Activated CD4-positive, alpha-beta memory T cell treated with anti-CD3 and anti-CD28 coated beads for 36 hours (primary cell): Measurements from ENCODE around the gene TFAP2A. TPM values are rescaled to one million over a fixed set of nuclear protein-coding genes. Genes with fewer than 3 reads are reported as not detected.

ENCODE experiments used
- CTCF ChIA-PET: fragments of 350-600 bp; sonication (Branson Sonifier 250); formaldehyde crosslinking; loops from one replicate; lab custom pipeline; 2021; ENCODE audit warnings: antibody characterized with exemption, inconsistent platforms; lab: Charles Lee
- POLR2A ChIA-PET: fragments of 350-600 bp; sonication (Branson Sonifier 250); formaldehyde crosslinking; loops from one replicate; lab custom pipeline; 2021; ENCODE audit warnings: antibody characterized with exemption; lab: Charles Lee
- DNase-seq: peaks from one replicate; pipeline ENCODE4 v3.0.0-alpha.2; 2020
- H3K27ac Mint-ChIP-seq: one replicate; pipeline ENCODE4 v1.8.0; 2021; ENCODE audit warnings: mixed read lengths
- H3K27me3 Mint-ChIP-seq: one replicate; pipeline ENCODE4 v1.8.0; 2021; ENCODE audit warnings: mixed read lengths
- H3K36me3 Mint-ChIP-seq: one replicate; pipeline ENCODE4 v1.8.0; 2021; ENCODE audit warnings: mixed read lengths
- H3K4me1 Mint-ChIP-seq: one replicate; pipeline ENCODE4 v1.8.0; 2021; ENCODE audit warnings: low read depth, mixed read lengths
- H3K4me3 Mint-ChIP-seq: one replicate; pipeline ENCODE4 v1.8.0; 2021; ENCODE audit warnings: mild to moderate bottlenecking, mixed read lengths
- H3K9me3 Mint-ChIP-seq: one replicate; pipeline ENCODE4 v1.8.0; 2021; ENCODE audit warnings: mixed read lengths
- intact Hi-C: fragments of 100-400 bp; cut with micrococcal nuclease; formaldehyde crosslinking; loops from one replicate; pipeline ENCODE4 v1.15.1; 2023
- total RNA-seq, 2 experiments: library from RNA; stranded (reverse); gene quantifications; one replicate each; pipeline ENCODE4 v1.2.3, GENCODE V29; 2021

TFAP2A gene
- total RNA-seq, 2 experiments from 2014 or later, result 0.21 TPM; not detected in 1

DNA sequence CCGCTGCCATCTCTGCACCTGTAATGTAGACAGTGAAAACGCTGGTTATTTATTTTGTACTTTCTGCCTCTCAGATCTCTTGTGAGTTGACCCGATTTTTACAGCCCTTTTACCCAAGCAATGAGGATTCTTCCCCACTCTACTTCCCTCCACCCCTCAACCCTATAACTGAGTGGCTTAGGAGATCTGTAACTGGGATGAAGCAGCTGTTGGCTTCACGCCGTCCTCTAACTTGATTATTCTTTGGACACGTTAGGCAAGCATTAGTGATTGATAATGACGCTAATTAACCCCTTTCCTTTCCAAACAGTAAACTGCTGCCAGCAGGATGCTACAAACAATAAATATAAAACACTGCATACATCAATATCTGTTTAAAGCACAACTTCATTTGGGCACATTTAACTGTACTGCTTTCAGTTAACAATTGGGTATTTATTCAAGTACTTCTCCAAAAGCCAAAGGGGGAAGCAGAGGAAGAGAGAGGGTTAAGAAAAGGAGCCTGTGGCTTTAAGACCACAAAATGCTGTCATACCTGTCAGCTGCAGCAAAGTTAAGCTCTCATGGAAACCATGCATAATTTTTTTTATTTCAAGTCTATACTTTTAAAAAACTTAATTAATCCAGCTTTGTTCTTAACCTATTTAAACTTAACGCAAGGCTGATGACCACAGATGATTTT is 21.2 kb downstream of the TFAP2A start:
- CTCF ChIA-PET, result interaction anchor here (0.9 kb wide), 1 partner anchor 11 kb away, joined by 3 read pairs; no protein-coding TSS in a partner anchor

DNA sequence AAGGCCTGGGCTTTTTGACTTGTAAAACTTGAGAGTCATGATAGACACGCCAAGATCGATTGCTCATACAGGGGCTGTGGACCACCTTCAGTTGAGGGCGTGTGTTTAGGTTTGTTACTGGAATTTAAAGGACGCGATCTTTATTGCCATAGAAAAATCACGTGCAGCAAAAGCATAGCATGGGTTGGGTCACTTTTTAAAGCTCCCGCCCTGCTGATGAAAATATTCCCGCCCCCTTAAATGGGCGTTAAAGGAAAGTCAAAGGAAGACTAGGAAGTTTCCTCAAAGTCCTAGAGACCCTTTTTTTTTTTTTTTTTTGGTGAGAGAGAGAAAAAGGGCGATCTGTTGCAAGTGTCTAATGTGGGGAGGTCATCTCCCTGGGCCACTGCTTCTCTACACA is 23.1 kb downstream of the TFAP2A start:
- Mint-ChIP-seq H3K9me3 (peaks cover 5% of the 10 kb centered on the region), H3K4me1 (no peaks in the 10 kb centered on the region), H3K4me3 (no peak overlapping the region), H3K36me3 (peaks cover 22% of the 10 kb centered on the region), H3K27ac (no peak overlapping the region), H3K27me3 (peaks cover 82% of the 10 kb centered on the region)
- no peak for DNase-seq
- ChIA-PET CTCF (no interaction called here), POLR2A (no interaction called here)
- intact Hi-C loops, result no loop called here

More for the DNA sequence above, 21.2 kb downstream of the TFAP2A start:
- POLR2A ChIA-PET, result no interaction called here
- no peaks in the 10 kb centered on the region for H3K4me1 Mint-ChIP-seq
- no peak overlapping the region for H3K27ac Mint-ChIP-seq
- intact Hi-C loops, result no loop called here
- H3K9me3 Mint-ChIP-seq, result peaks cover 5% of the 10 kb centered on the region
- H3K27me3 Mint-ChIP-seq, result peaks cover 79% of the 10 kb centered on the region
- H3K4me3 Mint-ChIP-seq, result no peak overlapping the region
- DNase-seq, result no peak
- H3K36me3 Mint-ChIP-seq, result peaks cover 18% of the 10 kb centered on the region

DNA sequence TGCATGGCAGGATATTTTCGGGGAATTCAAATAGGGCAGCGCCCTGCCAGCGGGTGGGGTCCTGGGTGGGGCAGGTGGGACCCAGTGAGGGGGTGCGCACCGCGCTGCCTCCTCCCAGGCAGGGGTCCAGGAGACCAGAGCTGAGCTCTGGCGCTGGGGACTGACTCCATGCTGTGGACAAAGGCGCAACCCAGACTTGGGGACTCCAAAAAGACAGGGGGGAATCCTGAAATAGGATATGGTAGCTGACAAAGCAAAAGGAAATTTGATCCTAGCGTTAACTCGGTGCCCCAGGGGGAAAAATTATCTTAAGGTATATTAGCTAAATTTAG is 23.6 kb downstream of the TFAP2A start:
- Mint-ChIP-seq H3K27me3 (peaks cover 86% of the 10 kb centered on the region), H3K4me3 (no peak overlapping the region), H3K36me3 (peaks cover 22% of the 10 kb centered on the region), H3K27ac (no peak overlapping the region), H3K4me1 (no peaks in the 10 kb centered on the region), H3K9me3 (peaks cover 5% of the 10 kb centered on the region)
- intact Hi-C loops, result no loop called here
- ChIA-PET POLR2A (no interaction called here), CTCF (no interaction called here)
- DNase-seq, result no peak

DNA sequence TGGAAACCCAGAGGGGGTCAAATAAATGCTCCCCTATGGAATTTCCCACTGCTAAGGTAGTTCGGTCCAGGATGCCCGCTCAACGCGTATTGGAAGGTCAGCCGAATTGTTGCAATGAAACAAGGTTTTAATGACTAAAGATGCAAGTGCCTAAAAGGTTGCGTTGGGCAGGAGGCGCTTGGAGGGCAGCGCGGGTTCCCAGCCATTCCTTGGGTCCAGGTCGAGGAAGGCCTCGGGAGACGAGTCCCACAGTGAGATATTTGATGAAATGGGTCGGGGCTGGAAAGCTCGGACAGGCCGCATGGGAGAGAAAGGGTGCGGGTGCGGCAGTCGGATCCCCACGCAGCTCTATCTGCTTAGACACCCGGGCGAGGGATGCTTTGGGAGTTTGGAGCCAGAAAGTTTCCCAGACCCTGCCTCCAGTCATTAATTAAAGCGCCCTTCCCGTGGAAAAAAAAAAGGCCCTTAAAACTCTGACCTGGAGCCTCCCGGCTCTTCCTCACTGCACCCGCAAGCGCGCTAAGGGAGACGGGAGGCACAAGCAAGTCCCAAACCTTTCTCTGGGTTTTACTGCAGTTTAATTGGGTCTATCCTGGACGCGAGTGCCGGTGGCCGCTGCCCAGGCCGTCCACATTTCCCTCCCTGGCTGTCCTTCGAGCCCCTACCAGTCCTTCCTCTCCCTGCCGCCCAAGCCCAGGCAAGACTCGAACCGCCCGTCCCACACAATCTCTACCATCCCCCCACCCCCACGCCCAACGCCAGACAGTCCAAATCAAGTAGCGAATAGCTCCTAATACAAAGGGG is 24.2 kb downstream of the TFAP2A start:
- Mint-ChIP-seq H3K27me3 (peaks cover 88% of the 10 kb centered on the region), H3K4me1 (no peaks in the 10 kb centered on the region), H3K9me3 (peaks cover 5% of the 10 kb centered on the region), H3K36me3 (peaks cover 22% of the 10 kb centered on the region), H3K4me3 (no peak overlapping the region), H3K27ac (no peak overlapping the region)
- CTCF ChIA-PET, result no interaction called here
- DNase-seq, result no peak
- intact Hi-C loops, result no loop called here
- POLR2A ChIA-PET, result no interaction called here

DNA sequence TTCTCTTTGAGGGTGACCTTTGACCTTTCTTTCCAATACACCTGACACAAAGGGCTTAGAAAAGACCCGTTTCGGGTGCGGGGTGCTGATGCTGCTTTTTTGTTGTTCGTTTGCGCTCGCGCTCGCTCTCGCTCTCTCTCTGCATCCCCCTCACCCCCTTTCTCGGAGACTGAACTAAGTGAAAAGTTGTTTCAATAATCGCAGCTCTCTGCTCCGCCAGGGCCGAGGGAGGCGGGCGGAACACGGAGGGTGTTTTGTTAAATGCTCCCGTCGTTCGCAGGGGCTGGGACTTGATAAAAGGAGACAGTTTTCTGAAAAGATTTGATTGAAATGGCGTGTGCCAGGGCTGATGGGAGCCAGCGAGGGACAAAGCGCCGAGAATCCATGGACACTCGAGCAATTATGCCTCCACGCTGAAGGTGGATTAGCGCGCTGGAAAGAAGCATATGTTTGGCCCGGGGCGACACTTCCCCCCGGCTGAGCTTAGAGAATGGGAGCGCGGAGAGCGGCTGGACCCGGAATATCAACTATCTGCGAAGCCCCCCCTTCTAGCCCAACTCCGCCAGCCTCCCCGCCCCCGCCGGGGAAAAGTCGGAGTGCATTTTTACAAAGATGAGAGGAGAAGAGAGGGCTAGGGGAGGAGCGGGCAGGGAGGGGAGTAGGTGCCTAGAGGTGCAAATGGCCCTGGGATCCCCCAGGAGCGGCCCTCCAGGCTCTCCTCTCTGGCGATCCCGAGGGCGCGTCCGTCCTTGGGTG is 25.0 kb downstream of the TFAP2A start:
- peaks cover 87% of the 10 kb centered on the region for H3K27me3 Mint-ChIP-seq

DNA sequence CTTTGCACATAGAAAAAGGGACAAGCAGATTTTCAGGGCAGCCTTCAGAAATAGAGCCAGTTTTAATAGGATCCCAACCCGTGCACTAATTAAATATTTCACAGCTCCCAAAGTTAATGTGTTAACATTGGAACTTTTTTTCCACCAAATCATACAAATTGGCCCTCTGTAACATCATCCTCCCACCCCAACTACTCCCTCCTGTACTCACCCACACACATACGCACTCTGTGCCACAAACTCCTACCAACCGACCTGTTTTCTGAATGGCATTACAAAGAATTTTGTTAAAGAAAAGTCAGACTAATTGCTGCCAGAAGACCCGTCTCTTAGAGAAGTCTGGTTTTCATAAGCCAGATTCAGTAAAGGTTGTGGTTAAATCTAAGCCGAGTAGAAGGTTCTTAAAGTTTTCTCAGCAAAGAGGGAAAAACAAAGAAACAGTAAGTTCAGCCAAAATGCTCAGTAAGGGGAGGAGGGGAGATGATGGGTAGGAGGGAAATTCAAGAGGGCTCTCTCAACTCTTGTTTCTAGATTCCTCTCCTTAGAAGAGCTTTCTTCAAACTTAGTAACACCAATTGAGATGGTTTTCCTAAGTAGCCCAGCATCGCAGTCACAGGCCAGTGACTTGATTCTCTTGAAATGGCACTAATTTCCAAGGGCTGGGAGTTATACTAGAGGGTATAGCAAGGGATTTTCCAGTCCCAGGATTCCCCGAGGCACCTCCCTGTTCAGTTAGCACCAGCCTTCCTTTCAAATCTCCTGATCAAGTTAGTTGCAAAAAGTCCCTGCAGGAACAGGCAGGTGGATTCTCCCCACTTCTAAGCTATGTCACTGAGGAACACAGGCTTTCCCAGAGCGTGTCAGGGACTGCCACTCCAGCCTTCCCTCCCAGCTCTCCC is 27.9 kb downstream of the TFAP2A start:
- Mint-ChIP-seq H3K9me3 (peaks cover 9% of the 10 kb centered on the region), H3K4me1 (peaks cover 7% of the 10 kb centered on the region), H3K36me3 (peaks cover 22% of the 10 kb centered on the region), H3K27me3 (peaks cover 84% of the 10 kb centered on the region), H3K27ac (no peak overlapping the region), H3K4me3 (no peak overlapping the region)
- POLR2A ChIA-PET, result no interaction called here
- no peak for DNase-seq
- CTCF ChIA-PET, result interaction anchor here (0.7 kb wide), 1 partner anchor 31 kb away, joined by 3 read pairs; no protein-coding TSS in a partner anchor
- intact Hi-C loops, result no loop called here

More for the DNA sequence above, 25.0 kb downstream of the TFAP2A start:
- Mint-ChIP-seq H3K4me3 (no peak overlapping the region), H3K27ac (no peak overlapping the region), H3K9me3 (peaks cover 5% of the 10 kb centered on the region), H3K4me1 (no peaks in the 10 kb centered on the region), H3K36me3 (peaks cover 25% of the 10 kb centered on the region)
- POLR2A ChIA-PET, result no interaction called here
- CTCF ChIA-PET, result no interaction called here
- no peak for DNase-seq
- intact Hi-C loops, result no loop called here

DNA sequence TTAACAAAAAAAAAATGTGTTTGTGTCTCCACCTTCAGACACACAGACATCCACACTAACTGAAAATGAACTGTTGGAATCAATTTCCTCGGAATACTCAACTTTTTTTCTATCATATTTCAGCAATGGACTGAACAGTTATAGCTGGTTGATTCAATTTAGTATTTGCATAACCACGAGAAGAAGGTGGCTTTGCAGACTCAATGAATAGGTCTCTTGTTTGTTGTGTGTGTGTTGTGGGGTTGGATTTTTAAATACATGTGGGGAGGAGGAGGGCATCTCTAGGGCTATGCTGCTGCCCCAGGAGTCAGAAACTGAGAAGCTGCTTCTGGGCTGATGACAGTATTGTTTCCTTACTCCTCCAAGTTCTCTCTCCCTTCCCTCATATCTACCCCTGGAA is 28.7 kb downstream of the TFAP2A start:
- Mint-ChIP-seq H3K27ac (no peak overlapping the region), H3K4me3 (no peak overlapping the region), H3K27me3 (peaks cover 79% of the 10 kb centered on the region)

DNA sequence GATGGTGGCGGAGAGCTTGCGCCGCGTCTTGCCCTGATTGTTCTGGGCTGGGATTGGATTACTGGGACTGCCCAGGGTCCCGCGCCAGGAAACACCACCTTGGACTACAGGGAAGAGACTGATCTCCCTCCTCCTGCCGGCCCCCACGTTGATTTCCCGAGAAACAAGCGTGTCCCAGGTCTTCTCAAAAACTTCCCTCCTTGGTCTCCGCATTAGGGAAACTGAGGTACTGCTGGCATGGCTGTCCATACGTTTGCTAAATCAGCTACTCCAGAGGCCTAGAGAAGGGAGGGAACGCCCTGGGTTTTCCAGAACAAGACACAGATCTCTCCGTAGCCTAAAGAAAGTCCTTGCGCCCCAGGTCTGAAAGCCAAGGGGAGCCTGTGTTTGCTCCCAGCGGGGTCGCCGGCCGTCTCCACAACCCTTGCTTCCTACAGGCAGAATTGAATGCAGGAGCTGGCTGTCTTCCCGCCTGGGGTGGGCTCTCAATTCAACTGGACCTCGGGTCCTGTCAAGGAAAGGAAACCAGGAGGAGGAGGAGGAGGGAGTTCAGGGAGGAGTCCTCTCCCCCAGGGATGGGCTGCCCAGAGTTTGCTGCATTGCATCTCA is 29.2 kb downstream of the TFAP2A start:
- intact Hi-C loops, result loop anchor here (2.0 kb wide), 1 partner anchor 31 kb away; no protein-coding TSS in a partner anchor
- CTCF ChIA-PET, result interaction anchor here (0.7 kb wide), 1 partner anchor 33 kb away, joined by 3 read pairs; no protein-coding TSS in a partner anchor
- POLR2A ChIA-PET, result no interaction called here
- Mint-ChIP-seq H3K4me3 (no peak overlapping the region), H3K9me3 (peaks cover 9% of the 10 kb centered on the region), H3K4me1 (peaks cover 8% of the 10 kb centered on the region), H3K27me3 (peaks cover 80% of the 10 kb centered on the region), H3K27ac (no peak overlapping the region), H3K36me3 (peaks cover 18% of the 10 kb centered on the region)
- no peak for DNase-seq

More for the DNA sequence above, 28.7 kb downstream of the TFAP2A start:
- Mint-ChIP-seq H3K4me1 (peaks cover 8% of the 10 kb centered on the region), H3K36me3 (peaks cover 18% of the 10 kb centered on the region), H3K9me3 (peaks cover 9% of the 10 kb centered on the region)
- POLR2A ChIA-PET, result no interaction called here
- intact Hi-C loops, result no loop called here
- CTCF ChIA-PET, result interaction anchor here (0.7 kb wide), 1 partner anchor 32 kb away, joined by 3 read pairs; no protein-coding TSS in a partner anchor
- DNase-seq, result no peak

DNA sequence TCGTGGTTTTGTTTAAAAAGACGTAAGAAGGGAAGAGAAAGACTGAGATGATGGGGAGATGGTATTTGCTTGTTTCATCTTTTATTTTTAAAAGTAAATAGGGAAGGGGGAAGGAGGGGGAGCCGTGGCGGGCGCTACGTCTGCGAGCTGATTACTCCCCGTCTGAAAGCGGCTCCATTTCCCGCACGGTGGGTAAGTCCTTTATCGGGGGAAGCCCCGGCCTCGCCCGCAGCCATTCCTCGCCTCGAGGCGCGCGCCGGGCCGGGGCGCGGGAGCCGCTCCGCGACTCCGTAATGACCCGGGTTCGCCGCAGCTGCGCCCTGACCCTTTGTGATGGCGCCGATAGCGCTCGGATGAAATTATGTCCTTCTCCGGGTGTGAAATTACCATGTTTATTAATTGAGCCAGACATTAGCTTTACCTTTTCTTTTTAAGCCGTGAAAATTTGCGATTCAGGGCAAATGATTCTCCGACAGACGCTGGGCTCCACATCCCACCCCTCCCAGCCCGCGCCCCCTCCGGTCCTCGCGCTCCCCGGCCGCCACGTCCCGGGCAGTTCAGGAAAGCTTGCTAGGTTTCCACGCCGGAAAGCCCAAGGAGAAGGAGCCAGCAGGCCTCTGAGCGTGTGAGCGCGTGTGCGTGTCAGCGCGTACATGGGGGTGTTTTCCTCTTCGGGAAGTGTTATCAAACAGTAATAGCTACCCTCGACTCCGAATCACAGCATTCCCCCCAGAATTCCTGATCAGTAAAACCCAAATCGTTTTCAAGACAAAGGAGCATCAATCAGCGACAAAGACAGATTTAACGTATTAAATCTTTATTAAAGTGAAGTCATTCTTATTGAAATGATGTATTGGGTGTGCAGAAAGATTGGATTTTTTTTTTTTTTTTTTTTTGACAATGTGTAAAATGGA is 30.0 kb downstream of the TFAP2A start:
- peaks cover 6% of the 10 kb centered on the region for H3K9me3 Mint-ChIP-seq
- H3K4me3 Mint-ChIP-seq, result no peak overlapping the region
- no peak for DNase-seq
- peaks cover 8% of the 10 kb centered on the region for H3K4me1 Mint-ChIP-seq
- CTCF ChIA-PET, result no interaction called here
- peaks cover 15% of the 10 kb centered on the region for H3K36me3 Mint-ChIP-seq
- H3K27me3 Mint-ChIP-seq, result peaks cover 75% of the 10 kb centered on the region
- intact Hi-C loops, result loop anchor here (2.0 kb wide), 1 partner anchor 32 kb away; no protein-coding TSS in a partner anchor
- POLR2A ChIA-PET, result no interaction called here
- no peak overlapping the region for H3K27ac Mint-ChIP-seq

DNA sequence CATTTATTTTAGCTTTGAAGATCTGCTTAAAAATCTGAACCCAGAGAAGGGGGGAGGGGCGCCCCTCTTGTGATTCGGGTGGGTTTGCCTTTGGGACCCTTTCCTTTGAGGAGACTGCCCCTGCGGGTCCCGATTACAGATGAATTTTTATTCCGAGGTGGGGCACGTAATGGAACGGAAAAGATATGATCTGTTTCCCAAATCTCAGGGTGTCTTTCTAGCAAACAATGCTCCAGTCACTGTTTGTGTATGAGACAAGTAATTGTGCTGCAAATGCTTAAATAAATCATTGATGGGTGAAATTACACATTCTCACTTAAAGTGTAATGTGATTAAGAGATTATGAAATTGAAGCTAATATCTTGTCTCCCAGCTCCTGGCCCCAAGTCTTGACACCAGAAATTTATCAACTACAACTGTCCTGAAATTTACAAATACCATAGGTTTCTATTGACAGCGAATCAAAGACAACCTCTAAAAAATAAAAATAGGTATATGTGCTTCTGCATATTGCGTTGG is 30.7 kb downstream of the TFAP2A start:
- Mint-ChIP-seq H3K27ac (no peak overlapping the region), H3K4me3 (no peak overlapping the region), H3K9me3 (peaks cover 4% of the 10 kb centered on the region), H3K36me3 (peaks cover 13% of the 10 kb centered on the region), H3K27me3 (peaks cover 69% of the 10 kb centered on the region), H3K4me1 (peaks cover 8% of the 10 kb centered on the region)
- ChIA-PET CTCF (no interaction called here), POLR2A (no interaction called here)
- no peak for DNase-seq
- intact Hi-C loops, result loop anchor here (2.0 kb wide), 1 partner anchor 33 kb away; no protein-coding TSS in a partner anchor
